HepG2 (cell line): Measurements from ENCODE around the gene STX10. TPM values are rescaled to one million over a fixed set of nuclear protein-coding genes. Genes with fewer than 3 reads are reported as not detected.

ENCODE experiments used
- ARNT2 ChIP-seq: sonication (generic); formaldehyde crosslinking; IDR thresholded peaks from 2 replicates; pipeline ENCODE4 v1.8.0; 2022; ENCODE audit warnings: mild to moderate bottlenecking, low read depth, missing genetic modification reagents, moderate library complexity
- ATF4 ChIP-seq, 2 experiments: fragments of 450-650 bp in 1 of 2; sonication (generic) in 1 of 2; formaldehyde crosslinking; IDR thresholded peaks; 2 replicates each; pipeline versions ENCODE4 v1.5.0 to v1.8.0; 2020 to 2022; ENCODE audit warnings: mild to moderate bottlenecking in 1 of 2, missing genetic modification reagents in 1 of 2
- ATF7-NPFF ChIP-seq: sonication (generic); formaldehyde crosslinking; IDR thresholded peaks from 2 replicates; pipeline ENCODE4 v1.8.1; 2023; ENCODE audit warnings: mild to moderate bottlenecking, low read depth, missing genetic modification reagents, moderate library complexity
- ELF3 ChIP-seq: IDR thresholded peaks from 2 replicates; pipeline ENCODE4 v1.6.1; 2016; ENCODE audit warnings: missing genetic modification reagents, missing compliant biosample characterization
- FLYWCH1 ChIP-seq: sonication (generic); formaldehyde crosslinking; IDR thresholded peaks from 2 replicates; pipeline ENCODE4 v1.8.1; 2023; ENCODE audit warnings: mild to moderate bottlenecking, missing genetic modification reagents
- KAT8 ChIP-seq: IDR thresholded peaks from 2 replicates; pipeline ENCODE4 v1.6.1; 2016; ENCODE audit warnings: missing genetic modification reagents, missing compliant biosample characterization
- KDM1A ChIP-seq: IDR thresholded peaks from 2 replicates; pipeline ENCODE4 v1.6.1; 2016; ENCODE audit warnings: missing compliant biosample characterization
- NBN ChIP-seq: fragments of 450-650 bp; conservative IDR thresholded peaks from 2 replicates; pipeline ENCODE4 v1.6.1; 2017
- PHF20 ChIP-seq: sonication (generic); formaldehyde crosslinking; IDR thresholded peaks from 2 replicates; pipeline ENCODE4 v1.5.0; 2020; ENCODE audit warnings: mild to moderate bottlenecking, missing genetic modification reagents
- PTBP1 ChIP-seq: fragments of 200-400 bp; formaldehyde crosslinking; IDR thresholded peaks from 2 replicates; pipeline ENCODE4 v1.6.1; 2018; ENCODE audit warnings: low read length, low read depth; ENCODE audit not compliant: poor library complexity, severe bottlenecking
- RBFOX2 ChIP-seq: fragments of 200-400 bp; formaldehyde crosslinking; IDR thresholded peaks from 2 replicates; pipeline ENCODE4 v1.6.1; 2017; ENCODE audit warnings: low read depth, mild to moderate bottlenecking, low read length
- SATB2 ChIP-seq: sonication (generic); formaldehyde crosslinking; IDR thresholded peaks from 2 replicates; pipeline ENCODE4 v1.5.0; 2020; ENCODE audit warnings: missing genetic modification reagents
- SP140L ChIP-seq: sonication (generic); formaldehyde crosslinking; IDR thresholded peaks from 2 replicates; pipeline ENCODE4 v1.4.0; 2020; ENCODE audit warnings: missing genetic modification reagents, borderline replicate concordance
- SRSF4 ChIP-seq: fragments of 200-400 bp; formaldehyde crosslinking; IDR thresholded peaks from one replicate; pipeline ENCODE4 v1.6.1; 2018; ENCODE audit warnings: mild to moderate bottlenecking, low read depth, low read length, moderate library complexity; ENCODE audit not compliant: poor library complexity, severe bottlenecking
- TRIM22 ChIP-seq: fragments of 450-650 bp; IDR thresholded peaks from 2 replicates; pipeline ENCODE4 v1.6.1; 2017
- ZNF205 ChIP-seq: IDR thresholded peaks from 2 replicates; pipeline ENCODE4 v1.6.1; 2018; ENCODE audit warnings: missing biosample characterization, missing genetic modification reagents
- ZNF24 ChIP-seq: fragments of 450-650 bp; IDR thresholded peaks from 2 replicates; pipeline ENCODE4 v1.6.1; 2017; ENCODE audit warnings: antibody characterized with exemption, mild to moderate bottlenecking
- ZNF34 ChIP-seq: sonication (generic); formaldehyde crosslinking; IDR thresholded peaks from 2 replicates; pipeline ENCODE4 v1.4.0; 2020; ENCODE audit warnings: mild to moderate bottlenecking, missing genetic modification reagents, borderline replicate concordance
- ZNF44 ChIP-seq: sonication (generic); formaldehyde crosslinking; IDR thresholded peaks from 2 replicates; pipeline ENCODE4 v1.5.1; 2020; ENCODE audit warnings: mild to moderate bottlenecking, missing genetic modification reagents
- ZNF501 ChIP-seq: sonication (generic); formaldehyde crosslinking; IDR thresholded peaks from 2 replicates; pipeline ENCODE4 v1.5.1; 2020; ENCODE audit warnings: mild to moderate bottlenecking, moderate library complexity, missing genetic modification reagents
- ZNF562 ChIP-seq: sonication (generic); formaldehyde crosslinking; IDR thresholded peaks from 2 replicates; pipeline ENCODE4 v1.8.0; 2022; ENCODE audit warnings: missing genetic modification reagents, borderline replicate concordance
- ZNF691 ChIP-seq: sonication (generic); formaldehyde crosslinking; IDR thresholded peaks from 2 replicates; pipeline ENCODE4 v1.4.0; 2020; ENCODE audit warnings: missing genetic modification reagents, low read depth, mild to moderate bottlenecking, borderline replicate concordance
- ZNF724P ChIP-seq: sonication (generic); formaldehyde crosslinking; IDR thresholded peaks from 2 replicates; pipeline ENCODE4 v1.8.0; 2022; ENCODE audit warnings: missing genetic modification reagents, borderline replicate concordance
- ZNF770 ChIP-seq: sonication (generic); formaldehyde crosslinking; IDR thresholded peaks from 2 replicates; pipeline ENCODE4 v1.5.0; 2020; ENCODE audit warnings: mild to moderate bottlenecking, missing genetic modification reagents
- ZNF878 ChIP-seq: sonication (generic); formaldehyde crosslinking; IDR thresholded peaks from 2 replicates; pipeline ENCODE4 v1.8.1; 2023; ENCODE audit warnings: mild to moderate bottlenecking, missing genetic modification reagents, moderate library complexity
- ZSCAN21 ChIP-seq: sonication (generic); formaldehyde crosslinking; IDR thresholded peaks from 2 replicates; pipeline ENCODE4 v1.8.0; 2022; ENCODE audit warnings: mild to moderate bottlenecking, missing genetic modification reagents, moderate library complexity, borderline replicate concordance
- ZSCAN9 ChIP-seq: IDR thresholded peaks from 2 replicates; pipeline ENCODE4 v1.6.1; 2016; ENCODE audit warnings: borderline replicate concordance
- polyA plus RNA-seq, 8 experiments: library from polyadenylated mRNA; depleted of rRNA in 3 of 8; stranded (reverse) in 7 of 8; unstranded in 1 of 8; fragments of >200 nt; fragmentation: Illumina TruSeq in 4 of 8; extraction: Trizol in 4 of 8; gene quantifications; 2 replicates each; pipeline versions ENCODE4 v1.2.1 to v1.2.3, GENCODE V29; 2011 to 2016; ENCODE audit warnings: low read depth in 4 of 8, missing spikeins in 1 of 8, mixed read lengths in 1 of 8; ENCODE audit not compliant: insufficient read depth in 1 of 8
- total RNA-seq, 5 experiments: library from RNA; depleted of rRNA; stranded (reverse); fragments of >200 nt; fragmentation: Illumina TruSeq; extraction: Trizol; gene quantifications; 2 replicates each; pipeline ENCODE4 v1.2.3, GENCODE V29; 2016; ENCODE audit warnings: low read depth in 1 of 5

STX10 gene
- total and polyA plus RNA-seq, 2 of the 13 experiments (the other 11 are each of a cell fraction or from before 2014, with no cell fraction given), result 47.9 to 66.4 TPM

- TF ChIP-seq TRIM22 (no peak), FLYWCH1 (CRISPR knock-in tag) (no peak), PHF20 (CRISPR knock-in tag) (peak; percentile 44; the same call in 1 of the 2 replicates), ZSCAN21 (CRISPR knock-in tag) (peak; percentile 80; the same call in 1 of the 2 replicates), ZNF34 (CRISPR knock-in tag) (no peak), ZNF691 (CRISPR knock-in tag) (no peak), ZNF205 (CRISPR knock-in tag) (0 out of 2 replicates have a peak, but pooled peaks have one; percentile 48), SRSF4 (no peak), ZNF770 (CRISPR knock-in tag) (no peak), ARNT2 (CRISPR knock-in tag) (peak; percentile 34; the same call in 1 of the 2 replicates), ELF3 (CRISPR knock-in tag) (peak; percentile 57), ATF7-NPFF (CRISPR knock-in tag) (peak; percentile 79; the same call in 1 of the 2 replicates), SP140L (CRISPR knock-in tag) (no peak), ZNF44 (CRISPR knock-in tag) (no peak; the same call in 1 of the 2 replicates), SATB2 (CRISPR knock-in tag) (no peak), ATF4 (CRISPR knock-in tag; IDR thresholded peaks at IDR 0.05) (no peak), ZNF878 (CRISPR knock-in tag) (no peak), RBFOX2 (peak; percentile 97), KAT8 (CRISPR knock-in tag) (no peak; the same call in 1 of the 2 replicates), PTBP1 (no peak), ZNF501 (no peak), ZNF562 (CRISPR knock-in tag) (no peak), ZNF24 (no peak), ZSCAN9 (peak; percentile 65; the same call in 1 of the 2 replicates), NBN (no peak), ZNF724P (CRISPR knock-in tag) (no peak; the same call in 1 of the 2 replicates), KDM1A (CRISPR knock-in tag) (no peak)
Observed at GRCh38 chr19:13152974-13153568, 2.9 kb upstream of the STX10 start (continued).
